NCI-H345 (cell line): ENCODE measurements around the gene AMY2B.
"Not testable (repeated sequence)": the region's sequence is repeated elsewhere in the genome, so short reads cannot be mapped to it uniquely, and the experiment has no call there.

Experiments
- DNase-seq: peaks from one replicate; lab custom pipeline; 2025; lab: John Stamatoyannopoulos, UW

Gene AMY2B

GRCh38 chr1:103571289-103571688 is at the start of gene AMY2B:
TSS of gene AMY2B (plus strand) at chr1:103571589. CDS start at chr1:103571603, 14 bp downstream.
- not testable (repeated sequence) for DNase-seq

GRCh38 chr1:103523346-103523745 is 48.0 kb upstream of the AMY2B start:
- no peak for DNase-seq

GRCh38 chr1:103525114-103525606 is 46.2 kb upstream of the AMY2B start:
- peak; percentile 44 for DNase-seq

- DNase-seq: peak; percentile 84
These were observed 45.5 kb upstream of the AMY2B start, which contains the start of gene RNPC3 for GRCh38 chr1:103525607-103526507. TSS of gene RNPC3 (plus strand) at chr1:103525699. CDS start at chr1:103526071, 372 bp downstream.

GRCh38 chr1:103527331-103527730 is 44.1 kb upstream of the AMY2B start:
- no peak for DNase-seq

- DNase-seq: no peak
These were observed 41.6 kb upstream of the AMY2B start for GRCh38 chr1:103529746-103530145.

GRCh38 chr1:103538226-103538625 is 33.2 kb upstream of the AMY2B start:
- DNase-seq: no peak

GRCh38 chr1:103541431-103541830 is 30.0 kb upstream of the AMY2B start:
- DNase-seq: no peak

- DNase-seq: no peak
These were observed 24.9 kb upstream of the AMY2B start for GRCh38 chr1:103546496-103546895.

GRCh38 chr1:103547840-103548239 is 23.5 kb upstream of the AMY2B start:
- no peak for DNase-seq

- DNase-seq: no peak
These were observed 11.0 kb upstream of the AMY2B start for GRCh38 chr1:103560427-103560826.

GRCh38 chr1:103561124-103561523 is 10.3 kb upstream of the AMY2B start:
- DNase-seq: not testable (repeated sequence)

- no peak for DNase-seq
These were observed 9.6 kb upstream of the AMY2B start for GRCh38 chr1:103561643-103562395.

- DNase-seq: no peak
These were observed 8.3 kb upstream of the AMY2B start for GRCh38 chr1:103563056-103563455.

GRCh38 chr1:103569493-103569892 is 1.9 kb upstream of the AMY2B start:
- DNase-seq: no peak

GRCh38 chr1:103576065-103576464 is 4.7 kb downstream of the AMY2B start:
- no peak for DNase-seq

- DNase-seq: not testable (repeated sequence)
These were observed 5.4 kb downstream of the AMY2B start for GRCh38 chr1:103576784-103577183.

- no peak for DNase-seq
These were observed 11.1 kb downstream of the AMY2B start for GRCh38 chr1:103582464-103582863.

- DNase-seq: no peak
These were observed 12.5 kb downstream of the AMY2B start for GRCh38 chr1:103583887-103584286.

- DNase-seq: no peak
These were observed 13.1 kb downstream of the AMY2B start for GRCh38 chr1:103584537-103584936.

GRCh38 chr1:103602740-103603139 is 31.4 kb downstream of the AMY2B start:
- not testable (repeated sequence) for DNase-seq

- DNase-seq: no peak
These were observed 45.0 kb downstream of the AMY2B start for GRCh38 chr1:103616362-103616761.
